H9 (cell line): ENCODE results near the gene UNC80. TPM values are rescaled to one million over a fixed set of nuclear protein-coding genes. Genes with fewer than 3 reads are reported as not detected.

Experiments used
- DNase-seq: peaks from one replicate; pipeline ENCODE4 v3.0.0-alpha.2; 2017
- H2AFZ ChIP-seq: one replicate; pipeline ENCODE4 v1.6.1; 2013; ENCODE audit warnings: mild to moderate bottlenecking, low read length, control low read depth, moderate library complexity
- H2AK5ac ChIP-seq: 2 replicates; pipeline ENCODE4 v1.6.1; 2013; ENCODE audit warnings: low read length, control low read depth, mixed read lengths; ENCODE audit not compliant: insufficient read length
- H2BK120ac ChIP-seq: one replicate; pipeline ENCODE4 v1.6.1; 2013; ENCODE audit warnings: low read depth, mild to moderate bottlenecking, low read length, control low read depth, inconsistent platforms; ENCODE audit not compliant: poor library complexity, severe bottlenecking
- H2BK12ac ChIP-seq: 2 replicates; pipeline ENCODE4 v1.6.1; 2013; ENCODE audit warnings: low read length, control low read depth, mixed read lengths, low read depth; ENCODE audit not compliant: insufficient read length
- H2BK15ac ChIP-seq: 2 replicates; pipeline ENCODE4 v1.6.1; 2013; ENCODE audit warnings: low read depth, low read length, control low read depth
- H2BK20ac ChIP-seq: one replicate; pipeline ENCODE4 v1.6.1; 2013; ENCODE audit warnings: low read depth, mild to moderate bottlenecking, low read length, control low read depth, inconsistent platforms; ENCODE audit not compliant: poor library complexity, severe bottlenecking
- H2BK5ac ChIP-seq: 2 replicates; pipeline ENCODE4 v1.6.1; 2013; ENCODE audit warnings: low read length, control low read depth, mixed read lengths; ENCODE audit not compliant: insufficient read length
- H3K14ac ChIP-seq: 2 replicates; pipeline ENCODE4 v1.6.1; 2013; ENCODE audit warnings: low read length, control low read depth; ENCODE audit not compliant: insufficient read depth
- H3K18ac ChIP-seq: 2 replicates; pipeline ENCODE4 v1.6.1; 2013; ENCODE audit warnings: low read depth, mild to moderate bottlenecking, mixed read lengths, low read length, control low read depth; ENCODE audit not compliant: insufficient read length
- H3K23ac ChIP-seq: 2 replicates; pipeline ENCODE4 v1.6.1; 2013; ENCODE audit warnings: low read length, control low read depth, mixed read lengths, low read depth; ENCODE audit not compliant: insufficient read length
- H3K23me2 ChIP-seq: 2 replicates; pipeline ENCODE4 v1.6.1; 2013; ENCODE audit warnings: low read depth, mild to moderate bottlenecking, mixed read lengths, low read length, control low read depth; ENCODE audit not compliant: insufficient read length, poor library complexity, severe bottlenecking
- H3K27ac ChIP-seq: 2 replicates; pipeline ENCODE4 v1.5.1; 2013; ENCODE audit warnings: low read length, control low read depth, mixed read lengths, low read depth; ENCODE audit not compliant: insufficient read length
- H3K27me3 ChIP-seq: 2 replicates; pipeline ENCODE4 v1.6.1; 2013; ENCODE audit warnings: low read length, control low read depth, inconsistent platforms; ENCODE audit not compliant: insufficient read depth
- H3K4ac ChIP-seq: 2 replicates; pipeline ENCODE4 v1.6.1; 2013; ENCODE audit warnings: low read depth, mild to moderate bottlenecking, control low read depth, inconsistent platforms, low read length, moderate library complexity
- H3K4me1 ChIP-seq: 2 replicates; pipeline ENCODE4 v1.6.1; 2013; ENCODE audit warnings: low read length, control low read depth, inconsistent platforms; ENCODE audit not compliant: insufficient read depth
- H3K4me2 ChIP-seq: 2 replicates; pipeline ENCODE4 v1.6.1; 2013; ENCODE audit warnings: low read length, control low read depth, mixed read lengths; ENCODE audit not compliant: insufficient read length, insufficient read depth
- H3K56ac ChIP-seq: 2 replicates; pipeline ENCODE4 v1.6.1; 2013; ENCODE audit warnings: low read depth, mild to moderate bottlenecking, mixed read lengths, low read length, control low read depth; ENCODE audit not compliant: insufficient read length
- H3K79me1 ChIP-seq: 2 replicates; pipeline ENCODE4 v1.6.1; 2013; ENCODE audit warnings: low read depth, mild to moderate bottlenecking, moderate library complexity, low read length, control low read depth, inconsistent platforms; ENCODE audit not compliant: insufficient read depth, poor library complexity, severe bottlenecking
- H3K79me2 ChIP-seq: 2 replicates; pipeline ENCODE4 v1.6.1; 2013; ENCODE audit warnings: low read length, control low read depth, inconsistent platforms; ENCODE audit not compliant: insufficient read depth
- H3K9ac ChIP-seq: 2 replicates; pipeline ENCODE4 v1.6.1; 2013; ENCODE audit warnings: low read length, control low read depth, mixed read lengths; ENCODE audit not compliant: insufficient read length; ENCODE audit errors: extremely low read depth
- H3K9me3 ChIP-seq: one replicate; pipeline ENCODE4 v1.6.1; 2013; ENCODE audit warnings: low read depth, low read length, inconsistent platforms; ENCODE audit not compliant: control insufficient read depth
- H3T11ph ChIP-seq: one replicate; pipeline ENCODE4 v1.6.1; 2013; ENCODE audit warnings: mild to moderate bottlenecking, low read length, control low read depth, inconsistent platforms
- H4K20me1 ChIP-seq: one replicate; pipeline ENCODE4 v1.6.1; 2013; ENCODE audit not compliant: control insufficient read depth, insufficient read length, insufficient read depth
- H4K5ac ChIP-seq: 2 replicates; pipeline ENCODE4 v1.6.1; 2013; ENCODE audit warnings: low read depth, mild to moderate bottlenecking, mixed read lengths, low read length, control low read depth; ENCODE audit not compliant: insufficient read length
- H4K8ac ChIP-seq: replicated peaks from 2 replicates; pipeline ENCODE4 v1.6.1; 2013; ENCODE audit warnings: low read length, control low read depth, mixed read lengths, low read depth; ENCODE audit not compliant: insufficient read length
- H4K91ac ChIP-seq: 2 replicates; pipeline ENCODE4 v1.6.1; 2013; ENCODE audit warnings: low read depth, mild to moderate bottlenecking, moderate library complexity, mixed read lengths, low read length, control low read depth; ENCODE audit not compliant: insufficient read length
- H3K27ac Mint-ChIP-seq, 3 experiments: 2 replicates in 2 of 3; 3 replicates in 1 of 3; pipeline ENCODE4 v1.8.0; 2020 to 2021; ENCODE audit warnings: mixed read lengths in 3 of 3, mild to moderate bottlenecking in 1 of 3, moderate library complexity in 1 of 3
- H3K27me3 Mint-ChIP-seq: 2 replicates; pipeline ENCODE4 v1.8.0; 2021; ENCODE audit warnings: low read depth, mild to moderate bottlenecking, moderate library complexity, mixed read lengths
- H3K36me3 Mint-ChIP-seq, 3 experiments: 2 replicates in 2 of 3; 3 replicates in 1 of 3; pipeline ENCODE4 v1.8.0; 2020 to 2021; ENCODE audit warnings: low read depth in 3 of 3, mixed read lengths in 3 of 3; ENCODE audit not compliant: insufficient read depth in 1 of 3
- H3K4me1 Mint-ChIP-seq, 2 experiments: 2 replicates each; pipeline ENCODE4 v1.8.0; 2020; ENCODE audit warnings: mixed read lengths in 2 of 2
- H3K4me3 Mint-ChIP-seq, 2 experiments: 2 replicates in 1 of 2; 3 replicates in 1 of 2; pipeline ENCODE4 v1.8.0; 2020 to 2021; ENCODE audit warnings: mild to moderate bottlenecking in 2 of 2, mixed read lengths in 2 of 2, moderate library complexity in 1 of 2
- H3K9me3 Mint-ChIP-seq, 2 experiments: 2 replicates in 1 of 2; 3 replicates in 1 of 2; pipeline ENCODE4 v1.8.0; 2020; ENCODE audit warnings: mild to moderate bottlenecking in 2 of 2, mixed read lengths in 2 of 2, moderate library complexity in 1 of 2
- WGBS: extraction: QIAGEN DNeasy Blood & Tissue Kit; methylation state at CpG from one replicate; pipeline ENCODE4 v1.1.7; 2013; ENCODE audit warnings: missing lambda C conversion rate, low lambda C conversion rate, mixed read lengths; ENCODE audit not compliant: insufficient read length; ENCODE audit errors: extremely low coverage; 5-methylcytosine and 5-hydroxymethylcytosine counted together
- total RNA-seq: library from RNA; stranded (reverse); gene quantifications from 2 replicates; pipeline ENCODE4 v1.2.1, GENCODE V29; 2021
- TF ChIP-seq, protein P1 (sequence below): fragments of 200-600 bp; sonication (generic); conservative IDR thresholded peaks from 3 replicates; pipeline ENCODE4 v1.8.0; 2021; ENCODE audit warnings: antibody characterized with exemption, mild to moderate bottlenecking

UNC80 gene
- total RNA-seq, 1 experiment from 2014 or later = 0.52 TPM

DNA sequence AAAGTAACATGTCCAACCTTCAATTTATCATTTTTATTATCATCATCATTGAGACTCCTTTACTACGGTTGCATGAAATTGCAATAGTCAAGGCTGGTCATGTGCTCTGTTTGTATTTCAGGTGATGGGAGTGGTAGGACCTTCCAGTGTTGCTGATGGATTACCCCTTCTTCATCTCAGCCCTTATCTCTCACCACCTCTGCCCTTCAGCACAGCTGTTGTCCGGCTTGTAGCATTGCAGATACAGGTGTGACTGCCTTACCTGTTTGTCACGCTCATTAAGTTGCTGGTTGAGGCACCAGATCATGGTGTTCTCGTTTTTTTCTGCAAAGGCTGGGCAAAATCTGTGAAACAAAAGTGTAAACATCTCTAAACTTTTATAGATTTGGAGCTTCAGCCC is 199.1 kb downstream of the UNC80 start:
- DNase-seq = no peak
- no peaks in the 10 kb centered on the region; the same call in 1 of the 2 replicates for H3K27me3 ChIP-seq
- no peak overlapping the region for H2BK120ac ChIP-seq
- H3T11ph ChIP-seq = no peak overlapping the region
- H3K56ac ChIP-seq = no peak overlapping the region
- H3K4me2 ChIP-seq = no peak overlapping the region
- H3K9me3 ChIP-seq = no peaks in the 10 kb centered on the region
- no peak overlapping the region for H3K9ac ChIP-seq
- H2BK15ac ChIP-seq = no peak overlapping the region
- no peak overlapping the region for H3K4me3 Mint-ChIP-seq
- TF ChIP-seq, protein P1, sequence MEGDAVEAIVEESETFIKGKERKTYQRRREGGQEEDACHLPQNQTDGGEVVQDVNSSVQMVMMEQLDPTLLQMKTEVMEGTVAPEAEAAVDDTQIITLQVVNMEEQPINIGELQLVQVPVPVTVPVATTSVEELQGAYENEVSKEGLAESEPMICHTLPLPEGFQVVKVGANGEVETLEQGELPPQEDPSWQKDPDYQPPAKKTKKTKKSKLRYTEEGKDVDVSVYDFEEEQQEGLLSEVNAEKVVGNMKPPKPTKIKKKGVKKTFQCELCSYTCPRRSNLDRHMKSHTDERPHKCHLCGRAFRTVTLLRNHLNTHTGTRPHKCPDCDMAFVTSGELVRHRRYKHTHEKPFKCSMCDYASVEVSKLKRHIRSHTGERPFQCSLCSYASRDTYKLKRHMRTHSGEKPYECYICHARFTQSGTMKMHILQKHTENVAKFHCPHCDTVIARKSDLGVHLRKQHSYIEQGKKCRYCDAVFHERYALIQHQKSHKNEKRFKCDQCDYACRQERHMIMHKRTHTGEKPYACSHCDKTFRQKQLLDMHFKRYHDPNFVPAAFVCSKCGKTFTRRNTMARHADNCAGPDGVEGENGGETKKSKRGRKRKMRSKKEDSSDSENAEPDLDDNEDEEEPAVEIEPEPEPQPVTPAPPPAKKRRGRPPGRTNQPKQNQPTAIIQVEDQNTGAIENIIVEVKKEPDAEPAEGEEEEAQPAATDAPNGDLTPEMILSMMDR = no peak
- no peak overlapping the region for H3K27ac ChIP-seq
- no peaks in the 10 kb centered on the region for H3K4me1 Mint-ChIP-seq
- H3K9me3 Mint-ChIP-seq = no peaks in the 10 kb centered on the region
- H4K5ac ChIP-seq = no peak overlapping the region
- H3K79me1 ChIP-seq = no peaks in the 10 kb centered on the region
- H3K79me2 ChIP-seq = no peaks in the 10 kb centered on the region
- H2BK5ac ChIP-seq = no peak overlapping the region
- H3K23ac ChIP-seq = no peak overlapping the region
- WGBS = no CpG with 5 or more reads among the region's 4 CpGs
- no peak overlapping the region for H2BK12ac ChIP-seq
- H2BK20ac ChIP-seq = no peak overlapping the region
- no peak overlapping the region for H3K4ac ChIP-seq
- peaks cover 13% of the 10 kb centered on the region for H3K27me3 Mint-ChIP-seq
- H3K36me3 Mint-ChIP-seq = no peaks in the 10 kb centered on the region
- no peaks in the 10 kb centered on the region for H3K23me2 ChIP-seq
- H2AK5ac ChIP-seq = no peak overlapping the region
- H4K91ac ChIP-seq = no peak overlapping the region
- H3K18ac ChIP-seq = no peak overlapping the region
- no peak overlapping the region for H4K8ac ChIP-seq
- no peak overlapping the region for H3K14ac ChIP-seq
- no peaks in the 10 kb centered on the region for H3K4me1 ChIP-seq
- no peak overlapping the region for H2AFZ ChIP-seq
- no peak overlapping the region for H3K27ac Mint-ChIP-seq
- H4K20me1 ChIP-seq = no peaks in the 10 kb centered on the region
